ENCODE results near the gene MXRA8.

The MXRA8 gene

DNA sequence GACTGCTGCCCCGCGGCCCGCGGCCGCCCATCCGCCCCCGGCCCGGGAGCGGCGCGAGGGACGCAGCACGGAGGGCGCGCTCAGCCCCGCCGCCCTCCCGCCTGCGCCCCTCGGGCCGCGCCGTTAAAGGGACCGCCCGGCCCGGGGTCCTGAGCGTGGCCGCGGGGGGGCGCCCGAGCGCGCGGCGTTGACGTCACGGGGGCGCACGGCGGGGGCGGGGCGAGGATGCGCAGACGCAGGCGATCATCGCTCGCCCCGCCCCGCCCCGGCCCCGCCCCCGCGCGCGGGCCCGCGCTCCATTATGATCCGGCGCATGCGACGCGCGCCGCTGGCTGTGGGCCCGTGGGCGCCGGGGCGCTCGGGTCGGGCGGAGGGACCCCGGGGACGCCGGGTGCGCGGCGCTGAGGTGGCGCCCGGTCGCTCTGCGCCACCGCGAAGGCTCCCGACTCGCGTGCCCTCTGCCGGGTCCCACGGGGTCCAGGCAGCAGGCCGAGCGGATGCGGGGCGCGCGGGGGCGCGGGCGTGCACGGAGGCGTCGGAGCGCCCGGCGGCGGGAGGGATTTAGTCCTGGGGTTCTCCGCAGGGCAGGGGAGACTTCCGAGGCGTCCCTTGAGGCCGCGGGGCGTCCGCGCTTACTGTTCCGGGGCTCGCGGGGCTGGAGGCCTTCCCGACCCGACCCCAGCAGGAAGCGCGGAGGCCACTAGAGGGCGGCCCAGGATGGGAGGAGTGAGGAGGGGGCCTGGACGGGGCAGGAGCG is 8.9 kb downstream of the MXRA8 start, which contains the start of gene DVL1:
TSS of gene DVL1 (minus strand) at position 163 of the 757 bp plus-strand sequence. CDS start 353 bp downstream, outside the sequence.
- peak; percentile 72 for DNase-seq (ENCODE audit: low read depth, low spot score)

- DNase-seq (ENCODE audit: low read depth, low spot score): no peak
Measured at GRCh38 chr1:1348420-1349255, 9.7 kb downstream of the MXRA8 start.

DNA sequence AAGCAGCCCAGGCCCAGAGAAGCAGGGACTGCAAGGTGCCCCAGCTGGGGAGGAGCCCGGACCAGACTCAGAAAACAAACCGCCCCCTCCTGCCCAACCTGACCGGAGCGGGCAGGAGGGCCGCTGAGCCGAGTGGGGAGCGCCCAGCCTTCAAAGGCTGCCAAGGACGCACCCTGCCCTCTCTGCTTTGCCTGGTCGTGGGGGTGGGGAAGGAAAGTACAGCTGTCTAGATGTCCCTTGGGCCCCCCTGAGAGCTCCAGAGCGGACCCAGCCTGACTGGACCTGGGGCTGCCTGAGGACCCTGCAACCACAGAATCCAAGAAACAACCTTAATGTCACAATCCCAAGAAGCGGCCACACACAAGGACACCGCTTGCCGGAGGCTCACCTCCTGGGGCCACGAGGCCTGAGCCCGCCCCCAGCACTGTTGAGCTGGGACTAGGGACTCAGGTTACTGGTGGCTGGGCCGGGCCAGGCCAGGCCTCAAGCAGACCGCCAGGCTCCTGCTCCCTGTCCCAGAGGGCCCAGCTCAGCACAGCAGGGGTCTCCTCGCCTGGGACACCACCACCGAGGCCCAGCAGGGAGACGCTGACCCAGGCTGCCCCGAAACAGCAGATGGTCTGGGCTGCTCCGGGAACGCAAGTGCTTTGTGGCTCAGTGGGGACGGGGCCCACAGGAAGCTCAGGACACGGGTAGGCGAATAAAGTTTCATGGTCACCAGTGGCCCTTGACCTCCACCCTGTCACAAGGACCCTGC is 10.5 kb downstream of the MXRA8 start:
- DNase-seq (ENCODE audit: low read depth, low spot score): peak; percentile 85

DNA sequence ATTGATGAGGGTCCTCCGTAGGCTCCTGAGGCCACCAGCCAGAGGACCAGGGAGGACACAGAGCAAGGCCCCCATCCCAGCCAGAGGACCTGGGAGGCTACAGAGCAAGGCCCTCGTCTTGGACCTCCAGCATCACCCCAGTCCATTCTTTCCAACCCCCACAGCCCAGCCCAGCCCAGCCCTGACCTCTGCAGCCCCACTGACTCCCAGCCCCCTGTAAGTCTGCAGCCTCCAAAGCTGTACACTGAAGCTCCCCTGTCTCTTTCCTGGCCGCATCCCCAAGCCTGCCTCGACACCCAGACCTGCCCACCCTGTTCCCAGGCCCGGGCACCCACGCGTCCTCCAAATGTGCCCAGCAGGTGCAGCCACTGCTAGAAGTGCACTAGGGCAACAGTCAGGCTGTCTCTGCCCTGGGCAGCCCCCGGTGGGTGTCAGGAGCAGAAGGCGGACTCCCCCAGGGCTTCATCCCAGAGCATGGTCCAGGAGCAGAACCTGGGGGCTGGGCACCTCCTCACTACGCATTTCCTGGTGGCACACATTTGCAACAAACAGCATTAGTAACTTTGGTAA is 11.2 kb downstream of the MXRA8 start:
- DNase-seq (ENCODE audit: low read depth, low spot score): no peak

DNA sequence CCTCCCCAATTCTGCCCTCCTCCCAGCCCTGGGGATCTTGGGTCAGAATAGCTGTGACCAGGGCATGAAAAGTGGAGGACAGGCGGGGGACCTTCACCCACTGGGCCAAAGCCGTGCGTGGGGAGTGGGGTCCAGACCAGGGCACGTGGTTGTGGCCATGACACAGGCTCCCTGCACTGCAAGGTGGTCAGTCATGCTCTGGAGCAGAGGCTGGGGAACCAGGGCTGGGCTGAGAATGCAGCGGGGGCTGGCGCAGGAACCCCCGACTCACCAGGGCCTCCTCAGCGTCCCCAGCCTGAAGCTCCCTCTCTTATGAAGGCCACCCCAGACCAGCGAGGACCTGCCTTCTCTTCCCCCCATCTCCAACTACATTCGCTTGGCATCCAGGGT is 11.9 kb downstream of the MXRA8 start:
- no peak for DNase-seq (ENCODE audit: low read depth, low spot score)

GRCh38 chr1:1345860-1346500 is 12.4 kb downstream of the MXRA8 start:
- DNase-seq (ENCODE audit: low read depth, low spot score): no peak

DNA sequence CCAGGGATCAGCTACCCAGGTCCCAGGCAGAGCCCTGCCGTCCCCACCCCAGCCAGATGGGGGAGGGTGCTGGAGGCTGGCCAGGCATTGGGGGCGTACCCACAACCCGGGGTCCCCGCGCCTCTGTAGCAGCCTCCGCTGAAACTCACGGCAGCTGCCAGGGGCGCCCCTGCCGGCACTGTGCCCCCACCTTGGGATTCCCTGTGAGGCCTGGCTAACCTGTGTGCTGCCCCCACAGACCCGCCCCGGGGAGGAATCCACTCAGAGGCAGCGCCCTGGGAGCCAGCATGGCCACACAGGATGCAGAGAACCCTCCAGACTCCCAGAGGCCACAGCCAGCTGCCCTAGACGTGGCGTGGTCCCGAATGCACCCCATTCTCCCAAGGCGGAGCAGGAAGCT is 13.0 kb downstream of the MXRA8 start:
- DNase-seq (ENCODE audit: low read depth, low spot score): no peak

DNA sequence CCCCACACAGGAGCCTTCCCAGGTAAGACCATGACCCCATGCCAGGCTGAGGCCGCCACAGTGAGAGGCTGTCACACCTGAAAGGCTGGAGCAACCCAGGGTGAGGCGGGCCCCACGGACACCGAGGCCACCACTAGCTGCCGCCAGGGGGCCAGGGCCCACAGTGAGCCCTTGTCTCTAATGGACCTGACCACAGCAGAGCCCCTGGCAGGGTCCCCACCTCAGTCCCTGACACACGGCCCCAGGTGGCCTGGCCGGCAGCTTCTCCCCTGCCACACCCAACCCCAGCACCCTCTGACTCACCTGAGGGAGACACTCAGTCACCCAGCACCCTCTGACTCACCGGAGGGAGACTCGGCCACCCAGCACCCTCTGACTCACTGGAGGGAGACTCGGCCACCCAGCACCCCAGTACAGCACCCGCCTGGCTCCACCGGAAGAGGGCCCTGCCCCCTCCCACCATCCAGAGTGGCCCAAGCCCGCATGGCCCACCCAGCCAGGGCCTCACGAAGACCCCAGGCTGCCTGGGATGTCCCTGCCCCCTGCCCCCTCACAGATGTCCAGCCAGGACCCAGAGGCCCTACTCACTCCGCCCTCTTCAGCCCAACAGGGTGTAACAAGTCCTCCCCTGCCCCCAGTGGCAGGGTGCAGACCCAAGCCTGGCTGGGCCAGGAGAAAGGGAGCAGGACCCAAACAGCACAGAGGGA is 13.5 kb downstream of the MXRA8 start:
- DNase-seq (ENCODE audit: low read depth, low spot score): no peak

DNA sequence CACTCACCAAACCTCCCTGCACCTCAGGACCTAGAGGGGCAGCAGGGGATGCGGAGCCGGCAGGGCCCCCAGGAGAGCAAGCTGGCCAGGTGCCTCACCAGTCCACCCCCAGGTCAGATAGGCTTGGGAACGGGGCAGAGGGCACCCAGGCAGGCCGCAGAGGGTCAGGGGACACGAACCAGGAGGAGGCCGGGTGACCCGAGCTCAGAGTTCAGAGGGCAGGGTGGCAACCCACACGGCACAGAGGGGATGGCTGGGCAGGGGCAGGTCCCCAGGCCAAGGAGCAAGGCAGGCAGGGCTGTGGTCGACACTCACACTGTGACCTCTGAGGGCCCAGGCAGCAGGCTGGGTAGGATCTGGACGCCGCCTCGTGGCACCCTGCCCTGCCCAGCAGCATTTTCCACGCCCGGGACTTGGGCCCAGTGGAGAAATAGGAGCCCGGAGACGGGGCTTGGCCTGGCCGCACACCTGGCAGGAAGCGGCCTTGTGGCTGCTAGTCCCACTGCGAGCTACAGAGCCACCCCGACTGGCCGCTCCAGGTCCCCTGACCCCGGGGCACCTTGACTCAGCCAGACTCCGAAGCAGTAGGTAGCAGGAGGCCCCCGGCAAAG is 14.4 kb downstream of the MXRA8 start:
- DNase-seq (ENCODE audit: low read depth, low spot score): no peak

GRCh38 chr1:1342584-1343115 is 15.7 kb downstream of the MXRA8 start:
- no peak for DNase-seq (ENCODE audit: low read depth, low spot score)

DNA sequence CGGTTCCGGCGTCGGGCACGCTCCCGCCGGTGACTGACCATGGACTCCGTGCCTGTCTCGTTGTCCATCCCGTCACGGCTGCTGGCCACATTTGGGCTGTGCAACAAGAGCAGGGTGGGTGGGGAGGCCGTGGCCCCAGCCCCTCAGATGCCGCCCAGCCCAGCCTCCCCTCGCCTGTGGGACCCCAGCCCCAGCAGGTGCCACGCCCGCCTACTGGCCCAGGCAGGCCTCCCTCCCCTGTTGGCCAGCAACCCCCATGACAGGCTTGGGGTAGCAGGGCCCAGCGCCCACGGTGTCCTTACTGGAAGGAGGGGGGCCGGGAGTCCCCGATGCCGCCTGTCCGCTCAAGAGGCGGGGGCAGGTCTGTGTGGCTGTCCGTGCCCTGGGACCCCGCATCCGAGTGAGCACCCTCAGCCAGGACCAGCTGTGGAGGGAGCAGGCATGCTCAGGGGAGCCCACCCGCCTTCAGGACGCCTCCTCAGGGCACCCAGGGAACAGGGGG is 16.2 kb downstream of the MXRA8 start:
- no peak for DNase-seq (ENCODE audit: low read depth, low spot score)

DNA sequence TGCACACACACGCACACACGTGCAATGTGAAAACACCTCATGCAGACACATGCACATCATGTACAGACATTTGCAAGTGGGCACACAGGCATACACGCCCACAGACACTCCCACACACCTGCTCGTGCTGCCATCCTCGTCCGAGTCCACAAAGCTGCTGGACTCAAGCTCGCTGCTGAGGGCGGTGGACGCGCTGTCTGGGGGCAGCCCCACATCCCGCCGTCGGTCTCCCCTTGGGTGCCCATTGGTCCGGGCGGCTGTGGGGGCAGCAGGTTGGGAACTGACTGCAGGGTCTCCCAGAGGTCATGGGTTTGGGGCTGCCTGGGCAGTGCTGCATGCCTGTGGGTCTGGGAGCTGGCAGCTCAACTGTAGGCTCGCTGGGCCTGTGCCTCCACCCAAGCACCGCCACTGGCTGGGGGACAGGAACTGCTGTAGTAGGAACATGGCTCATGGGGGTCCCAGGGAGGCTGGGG is 16.8 kb downstream of the MXRA8 start:
- DNase-seq (ENCODE audit: low read depth, low spot score): no peak

DNA sequence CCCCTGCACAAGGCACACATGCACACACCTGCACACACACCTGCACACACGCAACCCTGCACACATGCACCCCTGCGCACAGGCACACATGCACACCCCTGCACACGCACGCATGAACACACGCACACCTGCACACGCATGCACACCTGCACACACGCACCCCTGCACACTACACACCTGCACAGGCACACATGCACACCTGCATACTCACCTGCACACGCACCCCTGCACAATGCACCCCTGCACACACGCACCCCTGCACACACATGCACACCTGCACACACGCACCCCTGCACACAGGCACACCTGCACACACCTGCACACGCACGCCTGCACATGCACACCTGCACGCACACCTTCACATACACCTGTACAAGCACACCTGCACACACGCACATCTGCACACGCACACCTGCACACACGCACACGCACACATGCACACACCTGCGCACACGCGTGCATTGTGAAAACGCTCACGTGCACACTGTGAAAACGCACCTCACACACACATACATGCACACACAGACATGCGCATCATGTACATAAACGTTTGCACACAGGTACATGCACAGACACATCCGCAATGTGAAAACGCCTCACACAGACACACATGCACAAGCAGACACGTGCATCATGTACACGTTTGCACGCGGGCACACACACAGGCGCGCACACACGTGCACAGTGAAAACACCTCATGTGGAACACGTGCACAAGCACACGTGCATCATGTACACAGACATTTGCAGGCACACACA is 17.4 kb downstream of the MXRA8 start:
- no peak for DNase-seq (ENCODE audit: low read depth, low spot score)

DNA sequence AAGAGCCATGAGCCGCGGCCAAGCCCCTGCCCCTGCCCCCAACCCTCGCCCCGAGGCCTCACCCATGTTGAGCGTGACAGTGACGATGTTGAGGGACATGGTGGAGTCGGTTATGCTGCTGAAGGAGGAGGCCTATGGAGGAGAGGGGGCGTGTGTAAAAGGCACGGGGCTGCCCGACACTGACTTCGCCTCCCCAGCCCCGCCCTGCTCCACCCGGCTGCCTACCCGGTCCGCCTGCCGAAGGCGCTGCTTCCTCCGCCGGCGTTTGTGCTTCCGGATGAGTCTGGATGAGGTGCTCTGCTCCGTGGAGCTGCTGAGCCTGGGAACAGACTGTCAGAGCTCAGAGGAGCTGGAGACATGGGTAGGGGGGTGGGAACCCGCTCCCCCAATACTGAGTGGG is 18.2 kb downstream of the MXRA8 start:
- DNase-seq (ENCODE audit: low read depth, low spot score): no peak

- no peak for DNase-seq (ENCODE audit: low read depth, low spot score)
Measured at GRCh38 chr1:1338278-1338677, 20.1 kb downstream of the MXRA8 start.

GRCh38 chr1:1337793-1338147 is 20.6 kb downstream of the MXRA8 start:
- DNase-seq (ENCODE audit: low read depth, low spot score): no peak

DNA sequence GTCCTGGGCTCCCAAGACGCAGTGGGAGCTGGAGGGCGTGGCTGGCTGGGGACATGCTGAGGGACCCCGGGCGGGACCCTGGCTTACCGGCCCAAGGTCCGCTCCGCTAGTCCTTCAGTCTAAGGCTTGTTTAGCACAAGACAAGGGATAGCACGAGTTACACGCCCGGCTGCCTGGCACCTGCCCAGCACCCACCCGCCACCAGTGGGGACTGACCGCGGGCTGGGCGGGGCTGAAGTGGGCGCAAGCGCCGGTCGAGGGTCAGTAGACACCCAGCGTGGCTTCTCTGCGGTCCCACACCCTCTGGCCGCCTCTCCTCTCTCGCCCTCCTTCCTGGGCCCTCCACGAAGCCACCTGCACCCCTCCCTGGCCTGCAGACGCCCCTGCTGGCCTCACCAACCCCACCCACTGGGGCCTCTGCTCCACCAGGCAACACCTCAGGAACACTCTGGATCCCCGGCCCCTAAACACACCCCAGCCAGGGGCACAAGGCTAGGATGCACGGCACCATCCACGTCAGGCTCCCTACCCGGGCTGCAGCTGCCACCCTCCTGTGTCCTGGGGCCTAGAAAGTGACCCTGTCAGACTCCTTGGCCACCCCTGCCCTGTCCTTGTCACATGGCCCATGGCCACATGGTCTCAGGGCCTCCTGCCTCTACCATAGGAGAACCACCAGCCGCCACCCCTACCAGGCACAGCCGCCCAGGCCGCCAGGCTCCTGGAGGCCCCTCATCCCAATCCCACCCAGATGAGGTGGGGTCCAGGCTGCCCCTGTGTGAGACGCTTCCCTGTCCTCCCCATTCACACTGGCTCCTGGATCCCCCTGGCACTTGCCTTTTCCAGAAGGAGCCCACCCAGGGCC is 21.2 kb downstream of the MXRA8 start:
- no peak for DNase-seq (ENCODE audit: low read depth, low spot score)

GRCh38 chr1:1336446-1336845 is 21.9 kb downstream of the MXRA8 start:
- DNase-seq (ENCODE audit: low read depth, low spot score): no peak
